Mucosa of stomach (tissue), 1 donor: ENCODE results near the gene MAPKBP1.
"Not testable (repeated sequence)": the region's sequence is repeated elsewhere in the genome, so short reads cannot be mapped to it uniquely, and the experiment has no call there.

Source experiments
- H3K27me3 ChIP-seq: one replicate; pipeline ENCODE4 v1.7.0; 2013; ENCODE audit warnings: mild to moderate bottlenecking, low read length; ENCODE audit not compliant: control insufficient read depth, insufficient read depth
- H3K36me3 ChIP-seq: one replicate; pipeline ENCODE4 v1.7.0; 2013; ENCODE audit warnings: low read length; ENCODE audit not compliant: control insufficient read depth, insufficient read depth
- H3K4me1 ChIP-seq: one replicate; pipeline ENCODE4 v1.7.0; 2013; ENCODE audit warnings: mild to moderate bottlenecking, low read length; ENCODE audit not compliant: control insufficient read depth, insufficient read depth
- H3K4me3 ChIP-seq: one replicate; pipeline ENCODE4 v1.7.0; 2013; ENCODE audit warnings: low read length
- H3K9ac ChIP-seq: one replicate; pipeline ENCODE4 v1.7.0; 2013; ENCODE audit warnings: mild to moderate bottlenecking, low read length, moderate library complexity
- H3K9me3 ChIP-seq: one replicate; pipeline ENCODE4 v1.7.0; 2013; ENCODE audit warnings: mild to moderate bottlenecking, low read length, moderate library complexity; ENCODE audit not compliant: control insufficient read depth
- donor health status: Pancreatic carcinoma.

The MAPKBP1 gene

GRCh38 chr15:41824062-41824745 is 49.9 kb downstream of the MAPKBP1 start:
- Histone ChIP-seq H3K4me3 (no peak overlapping the region), H3K27me3 (no peaks in the 10 kb centered on the region), H3K4me1 (peaks cover 22% of the 10 kb centered on the region), H3K36me3 (peaks cover 8% of the 10 kb centered on the region), H3K9me3 (no peaks in the 10 kb centered on the region), H3K9ac (no peak overlapping the region)

GRCh38 chr15:41825145-41825544 is 50.9 kb downstream of the MAPKBP1 start:
- Histone ChIP-seq H3K9ac (no peak overlapping the region), H3K4me1 (peaks cover 22% of the 10 kb centered on the region), H3K9me3 (no peaks in the 10 kb centered on the region), H3K4me3 (no peak overlapping the region), H3K27me3 (no peaks in the 10 kb centered on the region), H3K36me3 (peaks cover 3% of the 10 kb centered on the region)

DNA sequence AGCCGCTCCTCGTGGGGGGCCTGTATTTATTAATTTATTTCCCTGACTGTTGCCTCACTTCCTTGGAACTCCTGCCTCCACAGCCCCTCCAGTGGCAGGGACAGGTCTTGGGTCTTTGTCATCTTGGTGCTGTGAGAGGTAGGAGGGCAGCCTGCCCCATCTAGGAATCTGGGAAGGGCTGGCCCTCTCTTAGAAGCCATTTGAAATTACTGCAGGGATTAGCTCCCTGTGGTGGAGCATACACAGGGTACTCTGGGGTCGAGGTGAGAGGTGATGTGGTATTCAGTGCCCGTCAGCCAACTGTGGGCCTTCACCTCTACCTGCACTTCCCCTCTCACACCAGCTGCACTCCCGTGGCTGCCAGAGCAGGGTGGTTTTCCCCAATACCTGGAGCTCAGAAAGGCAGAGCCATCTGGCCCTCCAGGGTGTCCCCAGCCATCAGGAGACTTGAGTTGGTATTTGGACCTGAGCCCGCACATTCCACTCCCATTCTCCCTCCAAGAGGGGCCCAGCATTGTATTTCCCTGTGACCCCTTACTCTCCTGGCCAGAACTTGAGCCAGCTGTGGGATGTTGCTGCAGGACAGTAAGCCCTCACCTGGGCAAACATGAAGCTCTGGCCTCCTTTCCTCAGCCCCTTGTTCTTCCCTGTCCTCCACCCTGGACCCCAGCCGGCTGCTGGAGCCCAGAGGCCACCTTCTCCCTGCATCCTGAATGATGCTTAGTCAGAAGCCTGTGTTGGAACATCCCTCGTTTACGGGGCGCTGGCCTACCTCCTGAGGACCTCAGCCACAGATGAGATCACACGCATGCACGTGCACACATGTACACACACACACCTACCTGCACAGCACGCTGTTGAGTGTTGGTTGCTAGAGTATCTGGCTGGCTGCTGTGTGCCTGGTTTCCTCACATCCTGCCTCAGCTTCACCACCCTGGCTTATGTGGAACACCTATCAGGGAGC is 51.6 kb downstream of the MAPKBP1 start:
- no peaks in the 10 kb centered on the region for H3K27me3 ChIP-seq
- no peak overlapping the region for H3K4me3 ChIP-seq
- H3K9me3 ChIP-seq = no peaks in the 10 kb centered on the region
- peaks cover 3% of the 10 kb centered on the region for H3K36me3 ChIP-seq
- no peak overlapping the region for H3K9ac ChIP-seq
- peaks cover 19% of the 10 kb centered on the region for H3K4me1 ChIP-seq

GRCh38 chr15:41827290-41827879 is 53.1 kb downstream of the MAPKBP1 start:
- H3K36me3 ChIP-seq = peaks cover 3% of the 10 kb centered on the region

DNA sequence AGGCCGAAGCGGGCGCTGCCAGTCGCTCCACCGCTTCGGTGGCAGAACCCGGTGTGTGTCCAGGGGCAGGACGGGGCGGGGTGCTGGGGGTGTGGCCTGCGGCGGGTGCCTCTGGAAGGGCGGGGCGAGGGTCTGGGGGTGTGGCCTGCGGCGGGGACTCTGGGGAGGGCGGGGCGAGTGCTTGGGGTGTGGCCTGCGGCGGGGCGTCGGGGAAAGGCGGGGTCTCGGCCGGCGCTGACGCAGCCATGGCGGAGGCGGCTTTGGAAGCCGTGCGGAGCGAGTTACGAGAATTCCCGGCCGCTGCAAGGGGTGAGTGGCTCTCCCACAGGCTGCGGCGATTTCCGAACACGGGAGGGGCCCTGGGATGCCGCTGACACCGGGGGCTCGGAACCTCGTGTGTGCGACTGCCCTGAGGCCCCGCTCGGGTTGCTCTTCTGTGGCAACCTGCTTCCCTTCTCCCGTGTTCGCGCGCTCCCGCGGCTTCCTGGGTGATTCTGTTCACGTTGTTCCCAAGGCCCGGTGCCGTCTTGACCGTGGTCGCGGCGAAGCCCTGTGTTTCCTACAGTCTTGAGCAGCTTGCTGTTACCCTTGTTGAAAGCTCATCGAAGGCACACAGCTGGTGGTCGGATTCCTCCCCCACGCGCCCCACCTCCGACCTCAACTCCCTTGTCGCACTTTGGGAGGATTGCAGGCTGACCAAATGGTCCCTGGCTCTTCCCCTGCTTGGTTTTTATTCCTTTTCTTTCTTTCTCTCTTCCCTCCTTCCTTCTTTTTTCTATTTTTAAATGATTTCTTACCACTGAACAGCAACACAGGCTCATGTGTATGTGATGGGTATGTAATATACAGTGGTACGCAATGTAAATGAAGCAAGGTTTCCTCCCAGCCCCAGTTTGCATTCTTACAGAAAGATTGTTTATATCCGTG is 53.9 kb downstream of the MAPKBP1 start, which contains the start of gene JMJD7:
Gene JMJD7 (plus strand): TSS at position 213 of the 927 bp plus-strand sequence. CDS start 33 bp downstream, at position 246.
- H3K36me3 ChIP-seq = peaks cover 3% of the 10 kb centered on the region
- no peaks in the 10 kb centered on the region for H3K27me3 ChIP-seq
- peak within 1 kb of the TSS; percentile 71 for H3K9ac ChIP-seq
- H3K9me3 ChIP-seq = no peaks in the 10 kb centered on the region
- H3K4me3 ChIP-seq = peak within 1 kb of the TSS; percentile 53
- peaks cover 9% of the 10 kb centered on the region for H3K4me1 ChIP-seq

More at GRCh38 chr15:41827290-41827879, 53.1 kb downstream of the MAPKBP1 start:
- no peaks in the 10 kb centered on the region for H3K27me3 ChIP-seq
- peak overlapping the region; percentile 50 for H3K9ac ChIP-seq
- H3K4me1 ChIP-seq = peaks cover 9% of the 10 kb centered on the region
- no peaks in the 10 kb centered on the region for H3K9me3 ChIP-seq
- H3K4me3 ChIP-seq = peak overlapping the region; percentile 53

- Histone ChIP-seq H3K27me3 (no peaks in the 10 kb centered on the region), H3K36me3 (no peaks in the 10 kb centered on the region), H3K4me3 (no peak overlapping the region), H3K4me1 (peaks cover 9% of the 10 kb centered on the region), H3K9ac (peak overlapping the region; percentile 71), H3K9me3 (no peaks in the 10 kb centered on the region)
These were observed 54.5 kb downstream of the MAPKBP1 start for GRCh38 chr15:41828807-41829141.

- no peak overlapping the region for H3K4me3 ChIP-seq
- H3K36me3 ChIP-seq = no peaks in the 10 kb centered on the region
- peaks cover 9% of the 10 kb centered on the region for H3K4me1 ChIP-seq
- no peak overlapping the region for H3K9ac ChIP-seq
- H3K9me3 ChIP-seq = no peaks in the 10 kb centered on the region
- no peaks in the 10 kb centered on the region for H3K27me3 ChIP-seq
These were observed 55.8 kb downstream of the MAPKBP1 start for GRCh38 chr15:41829959-41830646.

GRCh38 chr15:41831291-41831690 is 57.0 kb downstream of the MAPKBP1 start:
- not testable (repeated sequence) for H3K9me3 ChIP-seq, H3K9ac ChIP-seq, H3K36me3 ChIP-seq, H3K4me3 ChIP-seq, H3K4me1 ChIP-seq, H3K27me3 ChIP-seq

GRCh38 chr15:41832208-41832607 is 57.9 kb downstream of the MAPKBP1 start:
- no peaks in the 10 kb centered on the region for H3K36me3 ChIP-seq
- H3K4me3 ChIP-seq = no peak overlapping the region
- H3K9me3 ChIP-seq = no peaks in the 10 kb centered on the region
- H3K27me3 ChIP-seq = no peaks in the 10 kb centered on the region
- no peak overlapping the region for H3K9ac ChIP-seq
- peaks cover 8% of the 10 kb centered on the region for H3K4me1 ChIP-seq

DNA sequence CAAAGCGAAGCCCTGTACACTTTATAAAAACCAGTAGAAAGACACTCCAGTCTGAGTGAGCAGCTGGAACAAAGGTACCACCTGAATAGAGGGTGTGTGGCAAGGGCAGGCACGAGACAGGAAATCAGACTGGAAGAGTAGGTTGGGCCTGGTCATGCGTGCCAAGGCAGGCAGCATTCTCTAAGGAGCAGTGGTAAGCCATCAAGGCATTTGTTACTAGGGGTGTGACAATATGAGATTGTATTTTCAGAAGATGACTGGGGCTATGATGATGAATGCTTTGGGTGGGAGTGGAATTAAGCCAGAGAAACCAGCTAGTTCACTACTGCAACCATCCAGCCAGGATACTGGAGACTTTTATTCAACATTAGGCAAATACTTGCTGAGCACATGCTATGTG is 58.6 kb downstream of the MAPKBP1 start:
- H3K4me3 ChIP-seq = no peak overlapping the region
- H3K36me3 ChIP-seq = no peaks in the 10 kb centered on the region
- H3K9ac ChIP-seq = no peak overlapping the region
- no peaks in the 10 kb centered on the region for H3K9me3 ChIP-seq
- H3K27me3 ChIP-seq = no peaks in the 10 kb centered on the region
- H3K4me1 ChIP-seq = peaks cover 4% of the 10 kb centered on the region

DNA sequence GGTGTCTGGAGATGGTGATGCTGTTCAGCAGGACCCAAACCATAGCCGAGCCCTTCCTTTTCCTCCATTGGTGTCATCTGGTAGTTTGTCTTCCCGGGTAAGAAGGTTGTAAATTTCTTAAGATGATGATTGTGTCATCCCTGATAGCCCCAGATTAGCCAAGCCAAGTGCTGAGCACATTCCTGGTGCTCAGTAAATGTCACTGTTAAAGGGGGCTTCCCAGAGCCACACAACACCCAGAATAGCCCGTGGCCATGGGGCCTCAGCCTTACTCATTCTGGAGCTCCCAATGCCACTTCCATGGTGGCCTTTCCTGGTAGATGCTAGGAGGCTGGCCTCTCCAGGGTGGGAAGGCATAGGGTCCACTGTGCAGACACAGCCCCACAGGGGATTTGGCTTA is 59.8 kb downstream of the MAPKBP1 start:
- Histone ChIP-seq H3K36me3 (no peaks in the 10 kb centered on the region), H3K9ac (no peak overlapping the region), H3K27me3 (no peaks in the 10 kb centered on the region), H3K9me3 (no peaks in the 10 kb centered on the region), H3K4me1 (peaks cover 10% of the 10 kb centered on the region), H3K4me3 (no peak overlapping the region)
